Middle frontal gyrus (tissue), 1 donor: ENCODE results near the gene GPC2.
A peak's percentile ranks its signal among the peaks of the same experiment; 100 is the strongest.
"Not testable (repeated sequence)": the region's sequence is repeated elsewhere in the genome, so short reads cannot be mapped to it uniquely, and the experiment has no call there.

ENCODE experiments used
- DNase-seq: peaks from one replicate; pipeline ENCODE4 v3.0.0-alpha.2; 2015; ENCODE audit warnings: low spot score; ENCODE audit errors: extremely low spot score

The GPC2 gene

DNA sequence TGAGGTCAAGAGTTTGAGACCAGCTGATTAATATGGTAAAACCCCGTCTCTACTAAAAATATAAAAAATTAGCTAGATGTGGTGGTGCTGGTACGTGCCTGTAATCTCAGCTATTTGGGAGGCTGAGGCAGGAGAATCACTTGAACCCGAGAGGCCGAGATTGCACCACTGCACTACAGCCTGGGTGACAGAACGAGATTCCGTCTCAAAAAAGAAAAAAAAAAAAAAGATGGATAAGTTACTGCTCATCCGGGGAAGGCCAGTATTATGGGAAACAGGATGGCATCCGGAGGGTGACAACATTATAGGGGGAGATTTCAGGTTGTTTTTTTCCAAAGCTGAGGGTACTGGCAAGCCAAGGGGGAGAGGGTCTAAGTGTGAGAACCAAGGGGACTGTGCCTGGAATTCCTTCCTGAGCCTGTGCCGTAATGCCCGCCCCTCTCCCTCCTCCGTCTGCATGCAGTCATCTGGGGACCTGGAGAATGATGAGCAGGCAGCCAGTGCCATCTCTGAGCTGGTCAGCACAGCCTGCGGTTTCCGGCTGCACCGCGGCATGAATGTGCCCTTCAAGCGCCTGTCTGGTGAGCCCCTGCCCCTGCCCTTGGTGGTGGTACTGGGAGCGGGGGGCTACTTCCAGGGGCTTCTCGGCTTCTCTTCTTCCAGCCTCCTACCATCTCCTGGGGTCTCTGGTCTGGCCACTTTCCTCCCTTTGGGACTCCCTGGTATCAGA lies 24.1 kb downstream of the GPC2 start:
- DNase-seq = no peak

DNA sequence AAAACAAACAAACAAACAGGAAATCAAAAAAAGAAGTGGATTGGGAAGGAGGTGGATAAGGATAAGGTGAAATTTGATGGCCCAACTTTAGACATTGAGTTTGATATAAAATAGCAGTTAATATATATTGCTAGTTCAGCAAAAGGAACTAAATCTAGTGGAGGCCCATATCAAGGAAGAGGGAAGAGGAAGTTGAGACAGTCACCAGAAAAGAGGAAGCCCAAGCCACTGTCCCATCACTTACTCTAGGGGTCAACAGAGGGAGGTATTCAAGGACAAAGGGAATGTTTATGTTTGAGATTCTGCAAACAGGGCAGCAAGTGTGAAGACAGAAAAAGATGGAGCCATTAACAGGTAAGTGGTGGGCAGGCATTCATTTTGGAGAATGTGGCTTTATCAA lies 24.8 kb downstream of the GPC2 start:
- no peak for DNase-seq

DNA sequence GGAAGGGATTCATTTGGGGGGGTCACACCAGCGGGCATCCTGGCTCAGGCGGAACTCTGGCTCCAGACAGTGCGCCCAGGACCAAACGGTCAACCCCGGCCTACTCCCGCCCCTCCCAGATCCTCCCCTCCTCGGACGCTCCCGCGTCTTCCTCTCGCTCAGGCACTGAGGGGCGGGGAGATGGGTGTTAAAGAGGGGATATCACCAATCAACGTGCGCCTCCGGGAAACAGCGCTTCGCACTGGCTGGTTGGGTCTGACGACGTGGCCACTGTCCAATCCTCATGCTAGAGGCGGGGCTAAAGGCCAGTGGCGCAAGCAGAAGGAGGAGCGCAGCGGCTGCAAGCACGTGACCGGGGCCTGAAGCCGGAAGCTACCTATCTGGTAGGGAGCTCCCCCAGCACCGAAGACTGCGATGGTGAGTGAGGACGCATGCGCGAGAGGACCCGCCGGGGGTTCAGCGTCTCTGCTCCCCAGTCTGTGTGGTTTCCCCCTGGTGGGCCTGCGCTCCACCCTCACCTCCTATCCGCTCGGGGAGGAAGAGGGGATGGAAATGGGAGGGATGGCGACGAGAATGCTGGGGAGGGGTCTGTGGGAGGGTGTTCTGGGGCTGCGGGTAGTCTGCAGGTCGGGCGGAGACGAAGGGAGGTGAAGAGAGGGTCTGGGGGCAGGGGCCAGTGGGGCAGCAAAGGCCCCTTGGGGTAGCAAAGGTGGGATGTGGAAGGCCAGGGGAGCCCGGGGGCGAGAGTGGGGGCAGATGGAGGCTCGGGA lies 28.4 kb downstream of the GPC2 start, which contains the start of gene LAMTOR4:
TSS of gene LAMTOR4 (plus strand) at position 360 of the 770 bp plus-strand sequence. CDS start at position 415, 55 bp downstream.
- DNase-seq = peak; percentile 98

DNA sequence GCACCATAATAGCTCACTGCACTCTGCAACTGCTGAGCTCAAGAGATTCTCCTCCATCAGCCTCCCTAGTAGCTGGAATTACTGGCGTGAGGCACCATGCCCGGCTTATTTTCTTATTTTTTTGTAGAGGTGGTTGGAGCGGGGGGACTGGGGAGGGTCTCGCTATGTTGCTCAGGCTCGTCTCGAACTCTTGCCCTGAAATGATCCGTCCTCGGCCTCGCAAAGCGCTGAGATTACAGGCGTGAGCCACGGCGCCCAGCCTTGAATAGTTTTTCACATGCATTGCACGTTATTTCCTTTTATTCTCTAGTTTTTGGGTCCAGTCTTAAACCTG lies 29.0 kb downstream of the GPC2 start:
- no peak for DNase-seq

DNA sequence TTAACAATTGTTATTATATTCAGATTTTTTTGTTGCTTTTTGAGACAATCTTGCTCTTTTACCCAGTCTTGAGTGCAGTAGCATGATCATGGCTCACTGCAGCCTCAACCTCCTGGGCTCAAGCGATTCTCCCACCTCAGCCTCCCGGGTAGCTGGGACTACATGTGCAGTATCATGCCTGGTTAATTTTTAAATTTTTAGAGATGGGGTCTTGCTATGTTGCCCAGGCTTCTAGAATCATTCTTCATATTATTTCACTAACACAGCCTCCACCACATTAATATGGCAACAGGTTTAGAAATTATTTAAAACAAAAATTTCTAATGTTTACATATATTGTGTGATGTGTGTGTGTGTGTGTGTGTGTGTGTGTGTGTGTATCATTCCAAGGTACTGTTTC lies 29.9 kb downstream of the GPC2 start:
- DNase-seq = no peak

DNA sequence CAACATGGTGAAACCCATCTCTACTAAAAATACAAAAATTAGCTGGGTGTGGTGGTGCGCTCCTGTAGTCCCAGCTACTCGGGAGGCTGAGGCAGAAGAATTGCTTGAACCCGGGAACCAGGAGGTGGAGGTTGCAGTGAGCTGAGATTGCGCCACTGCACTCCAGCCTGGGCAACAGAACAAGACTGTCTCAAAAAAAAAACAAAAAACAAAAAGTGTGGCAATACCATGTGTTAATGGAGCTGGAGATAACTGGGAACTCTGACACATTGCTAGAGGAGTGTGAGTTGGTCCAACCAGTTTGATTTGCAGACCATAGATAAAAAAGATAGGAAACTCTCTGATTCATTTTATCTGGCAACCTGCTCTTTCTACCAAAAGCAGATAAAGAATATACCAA lies 30.8 kb downstream of the GPC2 start:
- not testable (repeated sequence) for DNase-seq

DNA sequence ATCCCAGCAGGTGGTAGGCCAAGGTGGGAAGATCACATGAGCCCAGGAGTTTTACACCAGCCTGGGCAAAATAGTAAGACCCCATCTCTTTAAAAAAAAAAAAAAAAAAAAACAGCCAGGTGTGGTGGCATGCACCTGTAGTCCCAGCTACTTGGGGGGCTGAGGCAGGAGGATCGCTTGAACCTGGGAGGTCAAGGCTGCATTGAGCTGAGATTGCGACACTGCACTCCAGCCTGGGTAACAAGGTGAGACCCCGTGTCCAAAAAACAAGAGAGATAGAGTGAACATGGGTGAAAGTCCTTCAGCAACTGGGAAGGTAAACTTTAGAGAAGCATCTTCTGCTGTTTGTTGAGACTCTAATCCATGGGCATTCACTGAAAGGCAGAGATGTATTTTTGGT lies 34.7 kb downstream of the GPC2 start:
- DNase-seq = no peak

DNA sequence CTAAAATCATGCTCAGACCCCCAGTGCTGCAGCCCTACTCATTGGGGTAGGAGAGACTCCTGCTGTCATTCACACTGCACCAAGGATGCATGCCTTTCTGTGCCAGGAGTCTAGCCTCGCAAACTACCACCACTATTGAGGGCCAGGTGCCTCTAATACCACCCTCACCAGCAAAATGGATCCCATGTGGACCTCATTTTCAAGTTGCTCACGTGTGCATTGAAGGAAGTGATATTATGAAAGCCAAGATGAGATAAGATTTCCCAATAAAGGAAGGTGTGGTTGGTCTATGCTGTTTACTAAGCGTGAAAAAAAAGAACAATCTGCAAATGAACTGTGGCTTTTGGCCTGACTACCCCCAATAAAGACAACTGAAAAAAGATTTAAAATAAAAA lies 35.6 kb downstream of the GPC2 start:
- no peak for DNase-seq

DNA sequence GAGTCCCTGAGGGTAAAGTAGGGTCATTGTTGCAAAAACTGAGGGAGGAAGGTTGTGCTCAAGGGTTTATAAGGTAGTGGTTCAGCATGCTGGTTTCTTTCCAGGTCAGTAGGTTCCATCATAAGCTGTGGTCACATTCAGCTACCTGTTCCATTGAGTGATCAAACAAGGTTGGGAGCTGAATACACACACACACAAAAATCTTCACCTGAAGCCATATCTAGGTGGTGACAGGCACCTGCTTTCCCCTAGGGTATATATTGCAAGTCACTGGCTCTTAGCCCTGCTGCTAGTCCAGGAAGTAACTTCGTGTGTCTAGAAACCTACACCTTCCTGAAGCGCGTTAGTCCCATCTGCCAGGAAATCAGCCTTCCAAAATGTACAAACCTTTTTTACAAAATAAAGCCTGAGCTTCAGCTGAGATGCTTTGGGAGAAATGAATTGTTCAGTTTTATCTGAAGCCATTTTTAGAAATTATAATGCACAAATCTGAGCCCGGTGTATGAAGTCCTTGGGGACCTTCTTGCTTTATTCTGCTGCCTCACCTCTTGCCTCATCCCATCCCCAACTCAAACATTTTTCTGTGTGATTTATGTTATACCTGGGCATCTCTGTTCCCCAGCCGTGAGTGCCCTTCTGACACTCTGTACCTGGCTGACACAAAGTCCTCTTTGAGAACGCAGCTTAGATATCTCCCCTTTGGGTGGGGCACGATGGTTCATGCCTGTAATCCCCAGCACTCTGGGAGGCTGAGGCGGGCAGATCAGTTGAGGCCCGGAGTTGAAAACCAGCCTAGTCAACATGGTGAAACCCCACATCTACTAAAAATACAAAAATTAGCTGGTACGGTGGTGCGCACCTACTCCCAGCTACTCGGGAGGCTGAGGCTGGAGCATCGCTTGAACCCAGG lies 39.1 kb downstream of the GPC2 start:
- no peak for DNase-seq

DNA sequence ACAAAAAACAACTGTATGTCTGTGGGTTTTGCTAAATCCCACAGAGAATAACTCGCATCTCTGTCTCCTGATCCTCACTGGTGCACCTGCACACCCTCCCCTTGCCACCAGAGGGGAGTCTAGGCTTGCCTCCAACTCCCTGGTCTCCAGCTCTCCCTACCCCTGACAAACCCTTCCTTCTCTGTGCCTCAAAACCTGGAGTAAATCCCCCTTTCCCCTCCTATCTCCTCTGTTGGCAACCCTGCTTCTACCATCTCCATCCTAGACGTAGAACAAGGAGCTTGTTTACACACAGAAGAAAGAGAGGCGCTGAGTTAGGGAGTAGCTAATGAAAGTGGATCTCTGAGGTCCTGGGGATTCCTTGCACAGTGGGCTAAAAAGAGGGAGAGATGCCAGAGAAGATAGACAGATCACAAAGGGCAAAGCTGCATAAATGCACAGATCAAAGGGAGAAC lies 44.5 kb downstream of the GPC2 start:
- no peak for DNase-seq

DNA sequence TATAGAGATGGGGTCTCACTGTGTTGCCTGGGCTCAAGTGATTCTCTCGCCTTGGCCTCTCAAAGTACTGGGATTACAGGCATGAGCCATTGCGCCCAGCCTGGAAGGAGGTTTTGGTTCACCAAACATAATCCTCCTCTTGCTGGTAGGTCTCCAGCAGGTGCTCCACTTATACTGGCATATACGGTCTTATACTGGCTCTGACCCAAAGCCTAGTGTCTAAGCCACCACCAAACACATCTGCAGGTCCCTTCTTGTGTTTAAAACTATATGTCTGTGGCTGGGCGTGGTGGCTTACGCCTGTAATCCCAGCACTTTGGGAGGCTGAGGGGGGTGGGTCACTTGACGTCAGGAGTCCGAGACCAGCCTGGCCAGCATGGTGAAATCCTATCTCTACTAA lies 45.1 kb downstream of the GPC2 start:
- DNase-seq = no peak

DNA sequence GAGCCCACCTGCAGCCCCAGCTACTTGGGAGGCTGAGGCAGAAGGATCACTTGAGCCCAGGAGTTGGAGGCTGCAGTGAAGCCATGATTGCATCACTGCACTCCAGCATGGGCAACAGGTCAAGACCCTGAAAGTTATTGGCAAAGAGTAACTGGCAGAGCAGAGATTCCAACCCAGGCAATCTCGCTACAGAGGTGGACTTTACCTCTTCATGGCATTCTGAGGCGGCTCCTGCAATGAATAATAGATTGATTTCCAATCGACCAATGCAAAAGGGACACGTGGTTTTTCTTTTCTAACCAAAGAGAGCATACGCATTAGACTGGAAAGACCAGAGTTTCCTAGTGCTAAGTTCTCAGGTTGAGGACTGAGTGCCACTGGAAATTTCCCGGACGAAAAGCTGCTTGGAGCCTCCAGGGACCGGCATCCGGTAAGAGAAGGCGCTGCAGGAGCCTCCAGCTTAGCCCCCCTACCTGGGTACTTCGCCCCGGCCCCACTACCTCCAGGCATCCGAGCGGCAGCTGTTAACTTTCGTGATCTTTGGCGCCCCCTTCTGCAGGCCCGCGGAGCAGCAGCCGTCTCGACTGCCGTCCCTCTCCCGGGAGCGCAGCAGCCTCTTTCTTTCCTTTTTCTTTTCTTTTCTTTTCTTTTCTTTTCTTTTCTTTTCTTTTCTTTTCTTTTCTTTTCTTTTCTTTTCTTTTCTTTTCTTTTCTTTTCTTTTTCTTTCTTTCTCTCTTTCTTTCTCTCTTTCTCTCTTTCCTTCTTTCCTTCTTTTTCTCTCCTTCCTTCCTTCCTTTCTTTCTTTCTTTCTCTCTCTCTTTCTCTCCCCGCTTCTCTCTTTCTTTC lies 46.4 kb downstream of the GPC2 start:
- no peak for DNase-seq

DNA sequence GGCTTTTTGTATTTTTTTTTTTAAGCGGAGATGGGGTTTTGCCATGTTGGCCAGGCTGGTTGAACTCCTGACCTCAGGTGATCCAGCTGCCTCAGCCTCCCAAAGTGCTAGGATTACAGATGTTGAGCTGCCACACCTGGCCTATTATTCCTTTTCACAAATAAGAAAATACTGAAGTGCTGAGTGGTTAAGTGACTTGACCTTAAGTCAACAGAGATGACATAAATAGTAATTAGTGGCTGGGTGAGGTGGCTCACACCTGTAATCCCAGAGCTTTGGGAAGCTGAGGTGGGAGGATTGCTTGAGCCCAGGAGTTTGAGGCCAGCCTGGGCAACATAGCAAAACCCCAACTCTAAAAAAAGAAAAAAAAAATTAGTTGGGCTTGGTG lies 47.0 kb downstream of the GPC2 start:
- not testable (repeated sequence) for DNase-seq

DNA sequence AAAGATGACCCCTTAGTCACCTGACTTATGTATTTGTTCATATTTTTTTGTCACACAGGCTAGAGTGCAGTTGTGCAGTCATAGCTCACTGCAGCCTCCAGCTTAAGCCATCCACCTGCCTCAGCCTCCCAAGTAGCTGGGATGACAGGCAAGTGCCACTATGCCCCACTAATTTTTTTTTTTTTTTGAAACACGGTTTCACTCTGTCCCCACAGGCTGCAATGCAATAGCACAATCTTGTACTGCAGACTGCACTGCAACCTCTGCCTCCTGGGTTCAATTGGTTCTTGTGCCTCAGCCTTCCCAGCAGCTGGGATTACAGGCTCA lies 48.6 kb downstream of the GPC2 start:
- DNase-seq = no peak

DNA sequence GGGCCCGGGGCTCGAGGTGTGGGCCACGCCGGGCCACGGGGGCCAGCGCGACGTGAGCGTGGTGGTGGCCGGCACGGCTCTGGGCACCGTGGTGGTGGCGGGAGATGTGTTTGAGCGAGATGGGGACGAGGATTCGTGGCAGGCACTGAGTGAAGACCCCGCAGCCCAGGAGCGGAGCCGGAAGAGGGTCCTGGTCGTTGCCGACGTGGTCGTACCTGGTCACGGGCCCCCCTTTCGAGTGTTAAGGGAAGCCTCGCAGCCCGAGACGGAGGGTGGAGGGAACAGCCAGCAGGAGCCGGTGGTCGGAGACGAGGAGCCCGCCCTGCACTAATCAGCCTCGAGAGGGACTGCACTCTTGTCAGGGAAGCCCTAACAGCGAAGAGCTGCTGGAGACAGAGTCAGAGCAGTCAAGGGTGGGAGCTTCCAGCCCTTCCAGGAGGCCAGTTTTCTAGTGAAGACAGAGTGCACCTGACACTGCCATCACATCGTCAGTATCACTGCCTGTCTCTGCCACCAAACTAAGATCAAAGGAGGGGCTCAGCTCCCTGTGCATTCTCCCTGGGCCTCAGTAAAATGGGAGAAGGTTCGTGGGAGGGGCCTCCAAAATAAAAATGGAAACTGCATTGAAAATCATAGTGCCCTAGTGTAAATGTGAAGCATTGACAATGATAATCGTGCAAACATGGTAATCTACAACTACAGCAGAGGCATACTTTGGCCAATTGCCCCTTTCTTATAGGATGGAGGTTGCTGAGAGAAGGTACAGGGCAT lies 49.1 kb downstream of the GPC2 start:
- DNase-seq = no peak

DNA sequence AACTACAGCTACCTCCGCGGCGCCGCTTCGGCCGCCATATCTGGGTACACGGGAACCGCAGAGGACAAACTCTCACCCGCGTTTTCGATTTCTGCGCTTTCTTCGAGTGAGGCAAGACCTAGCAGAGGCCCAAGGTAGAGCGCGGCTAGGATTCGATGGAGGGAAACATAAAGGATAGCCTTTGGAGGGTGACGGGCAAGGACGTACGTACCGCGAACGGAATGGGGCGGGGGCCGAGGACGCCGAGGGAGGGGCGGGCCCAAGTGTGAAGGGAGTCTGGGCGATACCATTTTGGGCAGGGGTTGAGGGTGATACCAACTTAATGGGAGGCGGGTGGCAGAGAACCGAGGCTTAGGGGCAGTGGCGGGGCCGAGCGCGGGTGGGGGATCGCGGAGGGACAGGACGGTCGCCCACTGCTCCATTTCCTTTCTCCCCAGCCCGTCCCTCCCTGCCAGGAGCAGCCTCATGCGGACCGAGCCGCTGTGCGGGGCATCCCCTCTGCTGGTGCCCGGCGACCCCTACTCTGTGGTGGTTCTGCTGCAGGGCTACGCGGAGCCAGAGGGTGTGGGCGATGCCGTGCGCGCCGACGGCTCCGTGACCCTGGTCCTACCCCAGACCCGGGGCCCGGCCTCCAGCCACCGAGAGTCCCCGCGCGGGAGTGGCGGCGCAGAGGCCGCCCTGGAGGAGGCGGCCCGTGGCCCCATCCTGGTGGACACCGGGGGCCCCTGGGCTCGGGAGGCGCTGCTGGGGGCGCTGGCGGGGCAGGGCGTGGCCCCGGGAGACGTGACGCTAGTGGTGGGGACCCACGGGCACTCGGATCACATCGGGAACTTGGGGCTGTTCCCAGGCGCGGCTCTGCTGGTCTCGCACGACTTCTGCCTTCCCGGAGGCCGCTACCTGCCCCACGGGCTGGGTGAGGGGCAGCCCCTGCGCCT lies 50.0 kb downstream of the GPC2 start, which contains the start of gene MBLAC1:
TSS of gene MBLAC1 (plus strand) at position 37 of the 935 bp plus-strand sequence. CDS start at position 466, 429 bp downstream.
- DNase-seq = peak; percentile 73

DNA sequence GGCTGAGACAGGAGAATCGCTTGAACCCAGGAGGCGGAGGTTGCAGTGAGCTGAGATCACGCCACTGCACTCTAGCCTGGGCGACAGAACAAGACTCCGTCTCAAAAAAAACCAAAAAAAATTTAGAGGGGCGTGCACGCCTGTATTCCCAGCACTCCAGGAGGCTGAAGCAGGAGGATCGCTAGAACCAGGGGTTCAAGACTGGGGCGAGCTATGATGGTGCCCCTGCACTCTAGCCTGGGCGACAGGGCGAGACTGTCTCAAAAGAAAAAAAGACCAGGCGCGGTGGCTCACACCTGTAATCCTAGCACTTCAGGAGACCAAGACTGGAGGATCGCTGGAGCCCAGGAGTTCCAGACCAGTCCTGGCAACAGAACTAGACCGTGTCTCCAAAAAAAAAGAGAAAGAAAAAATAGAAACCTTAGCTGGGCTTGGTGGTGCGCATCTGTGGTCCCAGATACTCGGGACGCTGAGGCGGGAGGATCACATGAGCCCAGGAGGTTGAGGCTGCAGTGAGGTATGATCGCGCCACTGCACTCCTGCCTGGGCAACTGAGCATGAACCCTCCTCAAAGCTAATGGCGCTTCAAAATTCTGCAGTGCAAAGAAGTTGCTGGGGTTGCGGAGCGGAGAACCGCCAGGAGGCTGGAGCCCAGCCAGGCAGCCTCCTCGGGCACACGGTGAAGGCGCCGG lies 50.8 kb downstream of the GPC2 start:
- DNase-seq = no peak
